SK-N-SH treated with all-trans-retinoic acid at 6 μM for 48 hours (cell line): ENCODE results near the gene SH3PXD2A.

ENCODE experiments used
- ATAC-seq: fragments of 200-7000 bp; cut with Tn5 transposase; 3 replicates; pipeline ENCODE4 v1.9.1; 2020; ENCODE audit warnings: mild to moderate bottlenecking, moderate library complexity
- ARNTL ChIP-seq: fragments of 450-650 bp; formaldehyde crosslinking; IDR thresholded peaks from 2 replicates; pipeline ENCODE4 v1.5.0; 2020; ENCODE audit warnings: low read depth, mild to moderate bottlenecking, moderate library complexity, borderline replicate concordance
- BACH2 ChIP-seq: fragments of 250-450 bp; sonication (Bioruptor Pico); IDR thresholded peaks from 2 replicates; pipeline ENCODE4 v1.9.0; 2021; ENCODE audit warnings: mild to moderate bottlenecking, borderline replicate concordance
- CREB5 ChIP-seq: fragments of 250-450 bp; sonication (Bioruptor Pico); IDR thresholded peaks from 2 replicates; pipeline ENCODE4 v1.5.1; 2020; ENCODE audit warnings: low read depth, mild to moderate bottlenecking, moderate library complexity
- CSRNP3 ChIP-seq: fragments of 250-450 bp; sonication (Bioruptor Pico); IDR thresholded peaks from 2 replicates; pipeline ENCODE4 v1.5.1; 2021; ENCODE audit warnings: mild to moderate bottlenecking, moderate library complexity
- ESRRG ChIP-seq: fragments of 250-450 bp; sonication (Bioruptor Pico); IDR thresholded peaks from 2 replicates; pipeline ENCODE4 v1.6.1; 2021; ENCODE audit warnings: mild to moderate bottlenecking
- GLIS3 ChIP-seq: fragments of 250-450 bp; sonication (Bioruptor Pico); IDR thresholded peaks from 2 replicates; pipeline ENCODE4 v1.5.0; 2020; ENCODE audit warnings: mild to moderate bottlenecking, moderate library complexity
- ISL1 ChIP-seq: fragments of 250-450 bp; sonication (Bioruptor Pico); IDR thresholded peaks from 2 replicates; pipeline ENCODE4 v2.1.2; 2022; ENCODE audit warnings: mild to moderate bottlenecking, moderate library complexity
- OSR1 ChIP-seq: fragments of 250-450 bp; sonication (Bioruptor Pico); IDR thresholded peaks from 2 replicates; pipeline ENCODE4 v1.8.0; 2022; ENCODE audit warnings: moderate library complexity, mild to moderate bottlenecking, inconsistent platforms
- PATZ1 ChIP-seq: fragments of 250-450 bp; sonication (Bioruptor Pico); IDR thresholded peaks from 2 replicates; pipeline ENCODE4 v1.8.0; 2020; ENCODE audit warnings: mild to moderate bottlenecking, moderate library complexity, borderline replicate concordance
- POU6F1 ChIP-seq: fragments of 250-450 bp; sonication (Bioruptor Pico); IDR thresholded peaks from 2 replicates; pipeline ENCODE4 v1.8.0; 2021; ENCODE audit warnings: low read depth, mild to moderate bottlenecking, moderate library complexity, borderline replicate concordance
- PPARA ChIP-seq: fragments of 250-450 bp; sonication (Bioruptor Pico); IDR thresholded peaks from 2 replicates; pipeline ENCODE4 v1.5.0; 2020; ENCODE audit warnings: mild to moderate bottlenecking, borderline replicate concordance
- RARB ChIP-seq: fragments of 250-450 bp; sonication (Bioruptor Pico); IDR thresholded peaks from 2 replicates; pipeline ENCODE4 v1.8.0; 2021; ENCODE audit warnings: mild to moderate bottlenecking, moderate library complexity
- SNAI2 ChIP-seq: fragments of 250-450 bp; sonication (Bioruptor Pico); IDR thresholded peaks from 2 replicates; pipeline ENCODE4 v1.5.0; 2020; ENCODE audit warnings: mild to moderate bottlenecking, moderate library complexity
- TCF4 ChIP-seq: fragments of 250-450 bp; sonication (Bioruptor Pico); IDR thresholded peaks from 2 replicates; pipeline ENCODE4 v1.8.0; 2021; ENCODE audit warnings: mild to moderate bottlenecking, moderate library complexity, borderline replicate concordance
- TOX ChIP-seq: fragments of 250-450 bp; sonication (Bioruptor Pico); IDR thresholded peaks from 2 replicates; pipeline ENCODE4 v1.8.0; 2021; ENCODE audit warnings: mild to moderate bottlenecking, moderate library complexity, borderline replicate concordance
- TSHZ2 ChIP-seq: fragments of 250-450 bp; sonication (Bioruptor Pico); IDR thresholded peaks from 2 replicates; pipeline ENCODE4 v1.5.0; 2020; ENCODE audit warnings: mild to moderate bottlenecking, moderate library complexity
- ZC3H10 ChIP-seq: fragments of 250-450 bp; sonication (Bioruptor Pico); IDR thresholded peaks from 2 replicates; pipeline ENCODE4 v1.5.1; 2021; ENCODE audit warnings: mild to moderate bottlenecking, moderate library complexity
- ZFP3 ChIP-seq: fragments of 250-450 bp; sonication (Bioruptor Pico); IDR thresholded peaks from 2 replicates; pipeline ENCODE4 v1.5.0; 2020; ENCODE audit warnings: mild to moderate bottlenecking, moderate library complexity
- ZFP30 ChIP-seq: fragments of 450-650 bp; formaldehyde crosslinking; IDR thresholded peaks from 2 replicates; pipeline ENCODE4 v1.5.0; 2022; ENCODE audit warnings: mild to moderate bottlenecking, moderate library complexity
- ZNF565 ChIP-seq: fragments of 450-650 bp; formaldehyde crosslinking; conservative IDR thresholded peaks from 2 replicates; pipeline ENCODE4 v1.5.0; 2020; ENCODE audit warnings: low read depth, mild to moderate bottlenecking, moderate library complexity
- ZNF70 ChIP-seq: fragments of 450-650 bp; formaldehyde crosslinking; IDR thresholded peaks from 2 replicates; pipeline ENCODE4 v1.5.0; 2020; ENCODE audit warnings: mild to moderate bottlenecking, moderate library complexity
- ZNF8 ChIP-seq: fragments of 450-650 bp; formaldehyde crosslinking; IDR thresholded peaks from 2 replicates; pipeline ENCODE4 v1.5.0; 2020; ENCODE audit warnings: mild to moderate bottlenecking, moderate library complexity

Gene SH3PXD2A

GRCh38 chr10:103853428-103854264 is 1.7 kb downstream of the SH3PXD2A start:
- no peak for TF ChIP-seq TOX (CRISPR knock-in tag)
- TF ChIP-seq OSR1 (CRISPR knock-in tag), result no peak
- TF ChIP-seq POU6F1, result no peak
- TF ChIP-seq RARB (CRISPR knock-in tag), result no peak
- TF ChIP-seq ESRRG (CRISPR knock-in tag), result no peak
- no peak for TF ChIP-seq TCF4 (CRISPR knock-in tag)
- no peak for TF ChIP-seq ZNF70 (CRISPR knock-in tag)
- TF ChIP-seq TSHZ2 (CRISPR knock-in tag), result no peak
- TF ChIP-seq GLIS3 (CRISPR knock-in tag), result no peak
- TF ChIP-seq ISL1, result no peak
- no peak for TF ChIP-seq ZFP3
- TF ChIP-seq ZNF8 (CRISPR knock-in tag), result no peak
- no peak for TF ChIP-seq ZFP30 (CRISPR knock-in tag)
- no peak for TF ChIP-seq CSRNP3 (CRISPR knock-in tag)
- TF ChIP-seq, all 23 proteins: peak for 0
- ATAC-seq, result no peak

- ATAC-seq, result no peak
- TF ChIP-seq RARB (CRISPR knock-in tag), result no peak
- no peak for TF ChIP-seq TSHZ2 (CRISPR knock-in tag)
- TF ChIP-seq ZNF8 (CRISPR knock-in tag), result no peak
- TF ChIP-seq OSR1 (CRISPR knock-in tag), result no peak
- no peak for TF ChIP-seq GLIS3 (CRISPR knock-in tag)
- no peak for TF ChIP-seq ISL1
- TF ChIP-seq ARNTL (CRISPR knock-in tag), result no peak
- TF ChIP-seq ZFP30 (CRISPR knock-in tag), result no peak
- TF ChIP-seq PPARA, result no peak
- TF ChIP-seq BACH2 (CRISPR knock-in tag), result no peak
- TF ChIP-seq CSRNP3 (CRISPR knock-in tag), result no peak
- TF ChIP-seq ZC3H10 (CRISPR knock-in tag), result no peak
- no peak for TF ChIP-seq ZNF565 (CRISPR knock-in tag)
- no peak for TF ChIP-seq PATZ1 (CRISPR knock-in tag)
- TF ChIP-seq ZNF70 (CRISPR knock-in tag), result no peak
- TF ChIP-seq TOX (CRISPR knock-in tag), result no peak
- TF ChIP-seq ZFP3, result no peak
- TF ChIP-seq CREB5, result no peak
- TF ChIP-seq SNAI2 (CRISPR knock-in tag), result no peak
- no peak for TF ChIP-seq POU6F1
Measured at GRCh38 chr10:103852856-103853255, 2.5 kb downstream of the SH3PXD2A start.
